ENCODE results near the gene PTH1R. TPM values are rescaled to one million over a fixed set of nuclear protein-coding genes. Genes with fewer than 3 reads are reported as not detected.

PTH1R gene
- total RNA-seq, 1 experiment from 2014 or later = 0.32 TPM

DNA sequence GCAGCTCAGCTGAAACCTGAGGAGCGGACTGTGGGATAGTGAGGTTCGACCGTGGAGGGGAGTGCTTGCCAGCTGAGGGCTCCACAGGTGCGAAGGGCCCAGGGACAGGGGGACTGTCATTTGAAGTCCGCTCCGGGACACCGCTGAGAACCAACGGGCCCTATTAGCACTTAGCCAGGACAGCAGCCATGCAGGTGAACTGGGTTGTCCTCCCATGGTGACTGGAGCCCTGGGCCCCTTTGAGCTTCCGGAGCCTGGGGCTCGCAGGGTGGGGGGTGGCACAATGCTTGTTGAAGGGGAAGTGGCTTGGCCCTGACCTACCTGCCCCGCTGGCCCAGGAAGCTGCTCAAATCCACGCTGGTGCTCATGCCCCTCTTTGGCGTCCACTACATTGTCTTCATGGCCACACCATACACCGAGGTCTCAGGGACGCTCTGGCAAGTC lies 24.7 kb downstream of the PTH1R start:
- no peaks in the 10 kb centered on the region for H3K36me3 ChIP-seq (ENCODE audit: control insufficient read depth in 1 of 2, insufficient read depth in 2 of 2, low read length in 2 of 2)
- H3K4me2 ChIP-seq (ENCODE audit: low read length) = no peak overlapping the region
- H3K9me3 ChIP-seq (ENCODE audit: control insufficient read depth in 1 of 2, insufficient read depth in 1 of 2, low read depth in 1 of 2, low read length in 2 of 2) = no peaks in the 10 kb centered on the region
- no peak for DNase-seq (ENCODE audit: low read depth, low spot score)
- BruUV-seq (replicated peaks) = no TSS peak
- no peak for ATAC-seq
- H3K9me2 ChIP-seq (ENCODE audit: insufficient read depth) = no peaks in the 10 kb centered on the region
- H3K4me1 ChIP-seq (ENCODE audit: control insufficient read depth in 1 of 2, insufficient read depth in 2 of 2, low read length in 2 of 2) = peaks cover 0 to 11% of the 10 kb centered on the region in 2 experiments; a peak in 2 of 4 replicates
- no peaks in the 10 kb centered on the region for H4K20me1 ChIP-seq (ENCODE audit: insufficient read depth)
- ChIA-PET POLR2A (no interaction called here), RAD21 (ENCODE audit: low non-redundant PET in 1 of 2, low total read pairs in 2 of 2, uncharacterized antibody in 2 of 2, unreplicated experiment in 2 of 2) (no interaction called here), CTCF (no interaction called here)
- H2AFZ ChIP-seq (ENCODE audit: low read depth, low read length, poor library complexity, severe bottlenecking) = no peak overlapping the region
- no peak for TF ChIP-seq EZH2 (IDR thresholded peaks at IDR 0.05)
- TF ChIP-seq POLR2AphosphoS5 (IDR thresholded peaks at IDR 0.05; ENCODE audit: low read depth, low read length) = no peak
- no peak for TF ChIP-seq REST (IDR thresholded peaks at IDR 0.05; ENCODE audit: low read depth)
- no peak for TF ChIP-seq ELF1 (IDR thresholded peaks at IDR 0.05; ENCODE audit: borderline replicate concordance, low read depth)
- no peak for TF ChIP-seq JUND (IDR thresholded peaks at IDR 0.05)
- no peak for TF ChIP-seq CBX3 (IDR thresholded peaks at IDR 0.05; ENCODE audit: low read depth)
- no peak for TF ChIP-seq ZNF274 (IDR thresholded peaks at IDR 0.05; ENCODE audit: low read depth, low read length)
- no peak for TF ChIP-seq MAX (IDR thresholded peaks at IDR 0.05)
- TF ChIP-seq YY1 (IDR thresholded peaks at IDR 0.05; ENCODE audit: extremely low read depth, insufficient replicate concordance, low read depth, low read length) = no peak
- no peak for TF ChIP-seq CEBPB (IDR thresholded peaks at IDR 0.05; ENCODE audit: low read depth)
- TF ChIP-seq, protein P1, sequence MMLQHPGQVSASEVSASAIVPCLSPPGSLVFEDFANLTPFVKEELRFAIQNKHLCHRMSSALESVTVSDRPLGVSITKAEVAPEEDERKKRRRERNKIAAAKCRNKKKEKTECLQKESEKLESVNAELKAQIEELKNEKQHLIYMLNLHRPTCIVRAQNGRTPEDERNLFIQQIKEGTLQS (IDR thresholded peaks at IDR 0.05) = no peak
- TF ChIP-seq EGR1 (IDR thresholded peaks at IDR 0.05; ENCODE audit: low read depth) = no peak
- TF ChIP-seq CTCF (IDR thresholded peaks at IDR 0.05 in 2 of 3, conservative IDR thresholded peaks at IDR 0.05 in 1 of 3; ENCODE audit: borderline replicate concordance in 1 of 3, insufficient read depth in 1 of 3, low read depth in 2 of 3, low read length in 2 of 3) = no peak
- no peak for TF ChIP-seq POLR2A (IDR thresholded peaks at IDR 0.05; ENCODE audit: borderline replicate concordance, extremely low read depth, insufficient read depth, insufficient read length)
- no peak for TF ChIP-seq SIN3A (IDR thresholded peaks at IDR 0.05; ENCODE audit: low read depth)
- TF ChIP-seq ZFX (IDR thresholded peaks at IDR 0.05) = no peak
- no peaks in the 10 kb centered on the region for H3K79me2 ChIP-seq (ENCODE audit: insufficient read depth, low read length)
- H3K9ac ChIP-seq (ENCODE audit: low read length) = no peak overlapping the region
- no peak overlapping the region for H3K4me3 ChIP-seq (replicated peaks in 1 of 2; ENCODE audit: low read depth in 1 of 2, low read length in 2 of 2)
- intact Hi-C loops (cut with micrococcal nuclease) = no loop called here
- no peak overlapping the region for H3K27ac ChIP-seq (ENCODE audit: low read depth, low read length)
- no peaks in the 10 kb centered on the region for H3K27me3 ChIP-seq (ENCODE audit: insufficient read depth, low read length)

Measured in HCT116 (cell line).